OCI-LY7 (cell line): ENCODE results near the gene MYCBPAP. TPM values are rescaled to one million over a fixed set of nuclear protein-coding genes. Genes with fewer than 3 reads are reported as not detected.

Experiments
- BruUV-seq: library from RNA; stranded (reverse); fragments of 400-500 nt; replicated peaks from 2 replicates; lab custom pipeline; 2021; lab: Mats Ljungman, UMichigan
- CTCF ChIA-PET: fragments of 300-600 bp; sonication (Branson Sonifier 250); formaldehyde crosslinking; loops from one replicate; lab custom pipeline; 2022; ENCODE audit warnings: antibody characterized with exemption; ENCODE audit not compliant: unreplicated experiment; lab: Charles Lee
- POLR2A ChIA-PET: fragments of 300-600 bp; sonication (Branson Sonifier 250); formaldehyde crosslinking; loops from one replicate; lab custom pipeline; 2022; ENCODE audit warnings: antibody characterized with exemption; lab: Charles Lee
- DNase-seq: peaks from one replicate; pipeline ENCODE4 v3.0.0-alpha.2; 2015; ENCODE audit warnings: low spot score
- H2AFZ ChIP-seq: fragments of 200-600 bp; sonication (generic), shearing (Covaris generic); 2 replicates; pipeline ENCODE4 v1.6.1; 2014; ENCODE audit warnings: mild to moderate bottlenecking, antibody characterized with exemption, low read length, moderate library complexity
- H3K27ac ChIP-seq: fragments of 200-600 bp; sonication (generic); 2 replicates; pipeline ENCODE4 v1.5.1; 2014; ENCODE audit warnings: mixed run types, low read depth, mild to moderate bottlenecking, moderate library complexity, low read length, inconsistent platforms; ENCODE audit not compliant: poor library complexity, severe bottlenecking
- H3K36me3 ChIP-seq: fragments of 200-600 bp; sonication (generic); 2 replicates; pipeline ENCODE4 v1.6.1; 2014; ENCODE audit warnings: mild to moderate bottlenecking, antibody characterized with exemption, low read length, moderate library complexity, mixed read lengths; ENCODE audit not compliant: insufficient read depth
- H3K4me1 ChIP-seq: fragments of 200-600 bp; sonication (generic); 2 replicates; pipeline ENCODE4 v1.5.1; 2014; ENCODE audit warnings: mild to moderate bottlenecking, low read length; ENCODE audit not compliant: insufficient read depth, poor library complexity, severe bottlenecking
- H3K4me2 ChIP-seq: fragments of 200-600 bp; sonication (generic); 2 replicates; pipeline ENCODE4 v1.6.1; 2014; ENCODE audit warnings: mild to moderate bottlenecking, low read length
- H3K4me3 ChIP-seq: fragments of 200-600 bp; sonication (generic); 2 replicates; pipeline ENCODE4 v1.5.1; 2014; ENCODE audit warnings: mild to moderate bottlenecking, low read depth, low read length; ENCODE audit not compliant: poor library complexity, severe bottlenecking
- H3K79me2 ChIP-seq: fragments of 200-600 bp; sonication (generic); 2 replicates; pipeline ENCODE4 v1.6.1; 2016; ENCODE audit warnings: low read depth, mild to moderate bottlenecking, low read length, moderate library complexity, mixed read lengths; ENCODE audit not compliant: insufficient read depth
- H3K9me2 ChIP-seq: fragments of 200-600 bp; sonication (generic); 2 replicates; pipeline ENCODE4 v1.6.1; 2016; ENCODE audit warnings: mild to moderate bottlenecking, low read length, mixed read lengths; ENCODE audit not compliant: insufficient read depth
- H3K9me3 ChIP-seq: fragments of 200-600 bp; sonication (generic); 2 replicates; pipeline ENCODE4 v1.6.1; 2014; ENCODE audit warnings: mild to moderate bottlenecking, mixed run types, low read length, mixed read lengths
- H4K20me1 ChIP-seq: fragments of 200-600 bp; sonication (generic); 2 replicates; pipeline ENCODE4 v1.6.1; 2014; ENCODE audit warnings: mild to moderate bottlenecking, antibody characterized with exemption, low read length, moderate library complexity, mixed read lengths; ENCODE audit not compliant: insufficient read depth
- CTCF ChIP-seq: fragments of 200-600 bp; sonication (generic); conservative IDR thresholded peaks from 2 replicates; pipeline ENCODE4 v1.5.1; 2014; ENCODE audit warnings: mild to moderate bottlenecking, antibody characterized with exemption, low read length, moderate library complexity, mixed read lengths
- EZH2phosphoT487 ChIP-seq: fragments of 200-600 bp; sonication (generic); IDR thresholded peaks from 2 replicates; pipeline ENCODE4 v1.6.1; 2018; ENCODE audit warnings: low read depth, borderline replicate concordance, mild to moderate bottlenecking, mixed run types, antibody characterized with exemption, low read length, moderate library complexity, mixed read lengths
- intact Hi-C: fragments of 100-400 bp; cut with micrococcal nuclease; formaldehyde crosslinking; loops from one replicate; pipeline ENCODE4 v1.10.0; 2022; ENCODE audit not compliant: unreplicated experiment
- total RNA-seq, 2 experiments: library from RNA; depleted of rRNA in 1 of 2; stranded (reverse); fragments of >200 nt in 1 of 2; shearing (Covaris generic) in 1 of 2; gene quantifications; 2 replicates each; pipeline ENCODE4 v1.2.3, GENCODE V29; 2014 to 2022

MYCBPAP gene
- total RNA-seq, 2 experiments from 2014 or later: 5.0 to 6.8 TPM

GRCh38 chr17:50577451-50577954, 69.3 kb downstream of the MYCBPAP start:
- no peak overlapping the region for H3K4me3 ChIP-seq
- no TSS peak for BruUV-seq
- no peak overlapping the region for H2AFZ ChIP-seq
- ChIA-PET CTCF (interaction anchor here (0.5 kb wide), 1 partner anchor 12 kb away, joined by 6 read pairs; no protein-coding TSS in a partner anchor), POLR2A (no interaction called here)
- no peaks in the 10 kb centered on the region for H3K9me3 ChIP-seq
- no peaks in the 10 kb centered on the region for H3K4me1 ChIP-seq
- DNase-seq: no peak
- H3K9me2 ChIP-seq: no peaks in the 10 kb centered on the region
- H4K20me1 ChIP-seq: no peaks in the 10 kb centered on the region
- TF ChIP-seq EZH2phosphoT487: no peak
- no peak for TF ChIP-seq CTCF
- H3K4me2 ChIP-seq: no peak overlapping the region
- H3K27ac ChIP-seq: no peak overlapping the region
- H3K36me3 ChIP-seq: no peaks in the 10 kb centered on the region
- intact Hi-C loops: no loop called here
- H3K79me2 ChIP-seq: no peaks in the 10 kb centered on the region

- no TSS peak for BruUV-seq
- H3K4me3 ChIP-seq: no peak overlapping the region
- intact Hi-C loops: no loop called here
- H3K36me3 ChIP-seq: no peaks in the 10 kb centered on the region
- H2AFZ ChIP-seq: no peak overlapping the region
- no peaks in the 10 kb centered on the region for H3K79me2 ChIP-seq
- no peaks in the 10 kb centered on the region for H3K9me3 ChIP-seq
- CTCF ChIA-PET: interaction anchor here (0.5 kb wide), 1 partner anchor 12 kb away, joined by 6 read pairs; no protein-coding TSS in a partner anchor
- H3K27ac ChIP-seq: no peak overlapping the region
- POLR2A ChIA-PET: no interaction called here
- H3K4me2 ChIP-seq: no peak overlapping the region
- no peak for DNase-seq
- TF ChIP-seq EZH2phosphoT487 (no peak), CTCF (no peak)
- no peaks in the 10 kb centered on the region for H4K20me1 ChIP-seq
- H3K4me1 ChIP-seq: no peaks in the 10 kb centered on the region
- no peaks in the 10 kb centered on the region for H3K9me2 ChIP-seq
These were observed 69.9 kb downstream of the MYCBPAP start for GRCh38 chr17:50578173-50578572.

- intact Hi-C loops: no loop called here
- Histone ChIP-seq H3K4me3 (no peak overlapping the region), H3K4me2 (no peak overlapping the region), H3K9me3 (no peaks in the 10 kb centered on the region), H3K9me2 (no peaks in the 10 kb centered on the region), H3K4me1 (no peaks in the 10 kb centered on the region), H3K27ac (no peak overlapping the region), H2AFZ (no peak overlapping the region), H4K20me1 (no peaks in the 10 kb centered on the region), H3K36me3 (no peaks in the 10 kb centered on the region), H3K79me2 (no peaks in the 10 kb centered on the region)
- CTCF ChIA-PET: no interaction called here
- TF ChIP-seq EZH2phosphoT487: no peak
- no peak for TF ChIP-seq CTCF
- no peak for DNase-seq
- POLR2A ChIA-PET: no interaction called here
- BruUV-seq: no TSS peak
These were observed 71.2 kb downstream of the MYCBPAP start for GRCh38 chr17:50579399-50579798.
